ENCODE results near the gene GLIPR1. TPM values are rescaled to one million over a fixed set of nuclear protein-coding genes. Genes with fewer than 3 reads are reported as not detected.

GLIPR1 gene
- total and polyA plus RNA-seq, 10 of the 15 experiments (the other 5 are each of a cell fraction or from before 2014, with no cell fraction given): 18.2 to 62.6 (median 32.2) TPM

GRCh38 chr12:75480469-75480949, at the start of gene GLIPR1 (continued):
- TF ChIP-seq, protein P1, sequence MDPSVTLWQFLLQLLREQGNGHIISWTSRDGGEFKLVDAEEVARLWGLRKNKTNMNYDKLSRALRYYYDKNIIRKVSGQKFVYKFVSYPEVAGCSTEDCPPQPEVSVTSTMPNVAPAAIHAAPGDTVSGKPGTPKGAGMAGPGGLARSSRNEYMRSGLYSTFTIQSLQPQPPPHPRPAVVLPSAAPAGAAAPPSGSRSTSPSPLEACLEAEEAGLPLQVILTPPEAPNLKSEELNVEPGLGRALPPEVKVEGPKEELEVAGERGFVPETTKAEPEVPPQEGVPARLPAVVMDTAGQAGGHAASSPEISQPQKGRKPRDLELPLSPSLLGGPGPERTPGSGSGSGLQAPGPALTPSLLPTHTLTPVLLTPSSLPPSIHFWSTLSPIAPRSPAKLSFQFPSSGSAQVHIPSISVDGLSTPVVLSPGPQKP (IDR thresholded peaks at IDR 0.05; ENCODE audit: low read depth, low read length): no peak
- TF ChIP-seq IRF4 (IDR thresholded peaks at IDR 0.05; ENCODE audit: low read depth, low read length) (no peak), ETV6 (conservative IDR thresholded peaks at IDR 0.05 in 1 of 2, IDR thresholded peaks at IDR 0.05 in 1 of 2; ENCODE audit: borderline replicate concordance in 1 of 2, low read depth in 1 of 2) (no peak; a peak in 1 of 4 replicates), ZNF217 (IDR thresholded peaks at IDR 0.05) (no peak), SP1 (IDR thresholded peaks at IDR 0.05; ENCODE audit: low read depth, low read length) (peak; percentile 31), USF1 (IDR thresholded peaks at IDR 0.05; ENCODE audit: borderline replicate concordance, extremely low read length, insufficient read depth, low read depth, low read length) (no peak), POU2F2 (IDR thresholded peaks at IDR 0.05; ENCODE audit: borderline replicate concordance, low read depth, low read length) (peak; percentile 82), TARDBP (IDR thresholded peaks at IDR 0.05; ENCODE audit: borderline replicate concordance) (no peak), FOXM1 (IDR thresholded peaks at IDR 0.05; ENCODE audit: low read depth, low read length) (peak; percentile 45; the same call in 1 of the 2 replicates), ASH2L (IDR thresholded peaks at IDR 0.05; ENCODE audit: borderline replicate concordance, low read depth) (no peak), USF2 (IDR thresholded peaks at IDR 0.05; ENCODE audit: borderline replicate concordance, low read depth, low read length) (no peak), NKRF (conservative IDR thresholded peaks at IDR 0.05) (0 out of 2 replicates have a peak, but pooled peaks have one; percentile 21), MTA2 (IDR thresholded peaks at IDR 0.05; ENCODE audit: low read depth) (no peak), SUPT20H (IDR thresholded peaks at IDR 0.05; ENCODE audit: borderline replicate concordance, control insufficient read depth, low read depth, low read length) (no peak), FOS (IDR thresholded peaks at IDR 0.05; ENCODE audit: borderline replicate concordance, extremely low read depth, insufficient read length) (no peak), RB1 (IDR thresholded peaks at IDR 0.05; ENCODE audit: borderline replicate concordance) (no peak), RAD21 (IDR thresholded peaks at IDR 0.05; ENCODE audit: insufficient read depth, low read depth, low read length) (no peak)
- TF ChIP-seq, protein P2, sequence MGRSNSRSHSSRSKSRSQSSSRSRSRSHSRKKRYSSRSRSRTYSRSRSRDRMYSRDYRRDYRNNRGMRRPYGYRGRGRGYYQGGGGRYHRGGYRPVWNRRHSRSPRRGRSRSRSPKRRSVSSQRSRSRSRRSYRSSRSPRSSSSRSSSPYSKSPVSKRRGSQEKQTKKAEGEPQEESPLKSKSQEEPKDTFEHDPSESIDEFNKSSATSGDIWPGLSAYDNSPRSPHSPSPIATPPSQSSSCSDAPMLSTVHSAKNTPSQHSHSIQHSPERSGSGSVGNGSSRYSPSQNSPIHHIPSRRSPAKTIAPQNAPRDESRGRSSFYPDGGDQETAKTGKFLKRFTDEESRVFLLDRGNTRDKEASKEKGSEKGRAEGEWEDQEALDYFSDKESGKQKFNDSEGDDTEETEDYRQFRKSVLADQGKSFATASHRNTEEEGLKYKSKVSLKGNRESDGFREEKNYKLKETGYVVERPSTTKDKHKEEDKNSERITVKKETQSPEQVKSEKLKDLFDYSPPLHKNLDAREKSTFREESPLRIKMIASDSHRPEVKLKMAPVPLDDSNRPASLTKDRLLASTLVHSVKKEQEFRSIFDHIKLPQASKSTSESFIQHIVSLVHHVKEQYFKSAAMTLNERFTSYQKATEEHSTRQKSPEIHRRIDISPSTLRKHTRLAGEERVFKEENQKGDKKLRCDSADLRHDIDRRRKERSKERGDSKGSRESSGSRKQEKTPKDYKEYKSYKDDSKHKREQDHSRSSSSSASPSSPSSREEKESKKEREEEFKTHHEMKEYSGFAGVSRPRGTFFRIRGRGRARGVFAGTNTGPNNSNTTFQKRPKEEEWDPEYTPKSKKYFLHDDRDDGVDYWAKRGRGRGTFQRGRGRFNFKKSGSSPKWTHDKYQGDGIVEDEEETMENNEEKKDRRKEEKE (IDR thresholded peaks at IDR 0.05): no peak
- TF ChIP-seq, protein P3, sequence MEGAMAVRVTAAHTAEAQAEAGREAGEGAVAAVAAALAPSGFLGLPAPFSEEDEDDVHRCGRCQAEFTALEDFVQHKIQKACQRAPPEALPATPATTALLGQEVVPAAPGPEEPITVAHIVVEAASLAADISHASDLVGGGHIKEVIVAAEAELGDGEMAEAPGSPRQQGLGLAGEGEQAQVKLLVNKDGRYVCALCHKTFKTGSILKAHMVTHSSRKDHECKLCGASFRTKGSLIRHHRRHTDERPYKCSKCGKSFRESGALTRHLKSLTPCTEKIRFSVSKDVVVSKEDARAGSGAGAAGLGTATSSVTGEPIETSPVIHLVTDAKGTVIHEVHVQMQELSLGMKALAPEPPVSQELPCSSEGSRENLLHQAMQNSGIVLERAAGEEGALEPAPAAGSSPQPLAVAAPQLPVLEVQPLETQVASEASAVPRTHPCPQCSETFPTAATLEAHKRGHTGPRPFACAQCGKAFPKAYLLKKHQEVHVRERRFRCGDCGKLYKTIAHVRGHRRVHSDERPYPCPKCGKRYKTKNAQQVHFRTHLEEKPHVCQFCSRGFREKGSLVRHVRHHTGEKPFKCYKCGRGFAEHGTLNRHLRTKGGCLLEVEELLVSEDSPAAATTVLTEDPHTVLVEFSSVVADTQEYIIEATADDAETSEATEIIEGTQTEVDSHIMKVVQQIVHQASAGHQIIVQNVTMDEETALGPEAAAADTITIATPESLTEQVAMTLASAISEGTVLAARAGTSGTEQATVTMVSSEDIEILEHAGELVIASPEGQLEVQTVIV (IDR thresholded peaks at IDR 0.05; ENCODE audit: borderline replicate concordance, partially characterized antibody): no peak

All from GM12878 (cell line).